MCF 10A (cell line): ENCODE measurements around the gene KASH5. TPM values are rescaled to one million over a fixed set of nuclear protein-coding genes. Genes with fewer than 3 reads are reported as not detected.
"Not testable (repeated sequence)": the region's sequence is repeated elsewhere in the genome, so short reads cannot be mapped to it uniquely, and the experiment has no call there.

Experiments used
- BruUV-seq: library from RNA; stranded (reverse); fragments of 400-500 nt; replicated peaks from 2 replicates; lab custom pipeline; 2021; lab: Mats Ljungman, UMichigan
- CTCF ChIA-PET: fragments of 300-600 bp; sonication (Branson Sonifier 250); formaldehyde crosslinking; extraction: SDS; loops from one replicate; lab custom pipeline; 2021; ENCODE audit warnings: antibody characterized with exemption, inconsistent platforms; lab: Yijun Ruan, JAX
- POLR2A ChIA-PET: fragments of 300-600, 350-650 bp; sonication (Branson Sonifier 250); formaldehyde crosslinking; extraction: SDS; loops from one replicate; lab custom pipeline; 2020; ENCODE audit warnings: antibody characterized with exemption, inconsistent platforms; lab: Yijun Ruan, JAX
- DNase-seq: peaks from one replicate; pipeline ENCODE4 v3.0.0-alpha.2; 2018; ENCODE audit not compliant: unreplicated experiment
- H3K27ac Mint-ChIP-seq: one replicate; pipeline ENCODE4 v1.8.0; 2022; ENCODE audit warnings: mild to moderate bottlenecking, low read depth, mixed read lengths; ENCODE audit not compliant: unreplicated experiment
- H3K27me3 Mint-ChIP-seq: one replicate; pipeline ENCODE4 v1.8.0; 2022; ENCODE audit warnings: mixed read lengths; ENCODE audit not compliant: insufficient read depth, unreplicated experiment
- H3K36me3 Mint-ChIP-seq: one replicate; pipeline ENCODE4 v1.8.0; 2022; ENCODE audit warnings: mild to moderate bottlenecking, moderate library complexity, mixed read lengths; ENCODE audit not compliant: insufficient read depth, unreplicated experiment
- H3K4me1 Mint-ChIP-seq: one replicate; pipeline ENCODE4 v1.8.0; 2022; ENCODE audit warnings: mixed read lengths; ENCODE audit not compliant: insufficient read depth, unreplicated experiment
- H3K4me3 Mint-ChIP-seq: one replicate; pipeline ENCODE4 v1.8.0; 2022; ENCODE audit warnings: mild to moderate bottlenecking, moderate library complexity, mixed read lengths; ENCODE audit not compliant: unreplicated experiment
- H3K9me3 Mint-ChIP-seq: one replicate; pipeline ENCODE4 v1.8.0; 2022; ENCODE audit warnings: mixed read lengths; ENCODE audit not compliant: unreplicated experiment
- CTCF ChIP-seq: fragments of 200-600 bp; IDR thresholded peaks from one replicate; pipeline ENCODE4 v1.8.0; 2022; ENCODE audit warnings: antibody characterized with exemption, mild to moderate bottlenecking; ENCODE audit not compliant: unreplicated experiment
- intact Hi-C: fragments of 100-400 bp; cut with micrococcal nuclease; formaldehyde crosslinking; loops from 2 replicates; pipeline ENCODE4 v1.14.1; 2022
- total RNA-seq: library from RNA; stranded (reverse); gene quantifications from 2 replicates; pipeline ENCODE4 v1.2.3, GENCODE V29; 2022

KASH5 gene
- total RNA-seq, 1 experiment from 2014 or later = not detected

- ChIA-PET POLR2A (no interaction called here), CTCF (interaction anchor here (1.3 kb wide), 1 partner anchor 27 kb away, joined by 3 read pairs; no protein-coding TSS in a partner anchor)
- H3K27ac Mint-ChIP-seq = no peak overlapping the region
- BruUV-seq = no TSS peak
- TF ChIP-seq CTCF = no peak
- H3K27me3 Mint-ChIP-seq = no peaks in the 10 kb centered on the region
- DNase-seq = no peak
- intact Hi-C loops = no loop called here
- no peaks in the 10 kb centered on the region for H3K4me1 Mint-ChIP-seq
- no peaks in the 10 kb centered on the region for H3K36me3 Mint-ChIP-seq
- no peaks in the 10 kb centered on the region for H3K9me3 Mint-ChIP-seq
- no peak overlapping the region for H3K4me3 Mint-ChIP-seq
Observed at GRCh38 chr19:49364083-49364737, 23.8 kb upstream of the KASH5 start.

GRCh38 chr19:49366110-49366509 lies 21.9 kb upstream of the KASH5 start:
- H3K4me1 Mint-ChIP-seq = no peaks in the 10 kb centered on the region
- TF ChIP-seq CTCF = no peak
- H3K27ac Mint-ChIP-seq = no peak overlapping the region
- no peaks in the 10 kb centered on the region for H3K36me3 Mint-ChIP-seq
- CTCF ChIA-PET = interaction anchor here (0.9 kb wide), 1 partner anchor 78 kb away, joined by 3 read pairs; no protein-coding TSS in a partner anchor
- intact Hi-C loops = no loop called here
- DNase-seq = no peak
- no peaks in the 10 kb centered on the region for H3K27me3 Mint-ChIP-seq
- no TSS peak for BruUV-seq
- no peaks in the 10 kb centered on the region for H3K9me3 Mint-ChIP-seq
- no peak overlapping the region for H3K4me3 Mint-ChIP-seq
- POLR2A ChIA-PET = no interaction called here

GRCh38 chr19:49368711-49369358 lies 19.2 kb upstream of the KASH5 start:
- Mint-ChIP-seq H3K36me3 (no peaks in the 10 kb centered on the region), H3K4me3 (no peak overlapping the region), H3K9me3 (no peaks in the 10 kb centered on the region), H3K27ac (no peak overlapping the region), H3K4me1 (no peaks in the 10 kb centered on the region), H3K27me3 (no peaks in the 10 kb centered on the region)
- TF ChIP-seq CTCF = no peak
- CTCF ChIA-PET = interaction anchor here (1.8 to 2.2 kb wide), 2 partner anchors 23 kb away, joined by 7 to 9 read pairs; no protein-coding TSS in a partner anchor
- BruUV-seq = no TSS peak
- POLR2A ChIA-PET = no interaction called here
- DNase-seq = peak; percentile 26
- intact Hi-C loops = no loop called here

- Mint-ChIP-seq H3K4me3 (no peak overlapping the region), H3K9me3 (no peaks in the 10 kb centered on the region), H3K4me1 (no peaks in the 10 kb centered on the region), H3K36me3 (no peaks in the 10 kb centered on the region), H3K27ac (no peak overlapping the region), H3K27me3 (peaks cover 16% of the 10 kb centered on the region)
- CTCF ChIA-PET = interaction anchor here (0.7 kb wide), 2 partner anchors 21 to 113 kb away, joined by 3 read pairs; no protein-coding TSS in a partner anchor
- TF ChIP-seq CTCF = no peak
- no peak for DNase-seq
- POLR2A ChIA-PET = no interaction called here
- intact Hi-C loops = no loop called here
- BruUV-seq = no TSS peak
Observed at GRCh38 chr19:49371184-49371583, 16.9 kb upstream of the KASH5 start.

GRCh38 chr19:49373174-49373573 lies 14.9 kb upstream of the KASH5 start:
- BruUV-seq, intact Hi-C loops, H3K9me3 Mint-ChIP-seq, H3K4me1 Mint-ChIP-seq, H3K27ac Mint-ChIP-seq, H3K4me3 Mint-ChIP-seq, H3K36me3 Mint-ChIP-seq, DNase-seq: not testable (repeated sequence)
- ChIA-PET CTCF (interaction anchor here (1.0 kb wide), 1 partner anchor 18 kb away, joined by 4 read pairs; no protein-coding TSS in a partner anchor), POLR2A (interaction anchor here (0.6 kb wide), 1 partner anchor 287 kb away, joined by 3 read pairs; no protein-coding TSS in a partner anchor)
- H3K27me3 Mint-ChIP-seq = peaks cover 26% of the 10 kb centered on the region
